Thymus (tissue), 11 donors: ENCODE data around the gene DDX17. TPM values are rescaled to one million over a fixed set of nuclear protein-coding genes. Genes with fewer than 3 reads are reported as not detected.

Source experiments
- DNase-seq, 9 donors: peaks; one replicate each; pipeline ENCODE4 v3.0.0-alpha.2; 2013; ENCODE audit warnings: low spot score in 9 of 9, low read depth in 6 of 9, missing footprints in 1 of 9
- H3K27ac ChIP-seq, 2 donors: one replicate each; pipeline ENCODE4 v1.5.1; 2013; ENCODE audit warnings: control low read depth in 1 of 2, low read depth in 1 of 2, low read length in 1 of 2, mild to moderate bottlenecking in 1 of 2, moderate library complexity in 1 of 2
- H3K27me3 ChIP-seq, 2 donors: one replicate each; pipeline ENCODE4 v1.5.1; 2013; ENCODE audit warnings: low read length in 1 of 2; ENCODE audit not compliant: control insufficient read depth in 2 of 2, insufficient read depth in 1 of 2
- H3K36me3 ChIP-seq, 2 donors: one replicate each; pipeline ENCODE4 v1.5.1; 2013; ENCODE audit warnings: low read length in 1 of 2, mild to moderate bottlenecking in 1 of 2, moderate library complexity in 1 of 2; ENCODE audit not compliant: control insufficient read depth in 2 of 2, insufficient read depth in 2 of 2
- H3K4me1 ChIP-seq, 2 donors: one replicate each; pipeline ENCODE4 v1.5.1; 2013; ENCODE audit warnings: low read length in 2 of 2; ENCODE audit not compliant: control insufficient read depth in 2 of 2, insufficient read depth in 2 of 2
- H3K4me3 ChIP-seq, 2 donors: one replicate each; pipeline ENCODE4 v1.5.1; 2013; ENCODE audit warnings: low read length in 2 of 2, control low read depth in 1 of 2, mild to moderate bottlenecking in 1 of 2
- H3K9me3 ChIP-seq, 2 donors: one replicate each; pipeline ENCODE4 v1.5.1; 2013; ENCODE audit warnings: low read length in 1 of 2, mild to moderate bottlenecking in 1 of 2; ENCODE audit not compliant: control insufficient read depth in 2 of 2, insufficient read depth in 1 of 2
- WGBS: extraction: QIAGEN DNeasy Blood & Tissue Kit; methylation state at CpG from one replicate; pipeline ENCODE4 v1.1.7; 2013; 5-methylcytosine and 5-hydroxymethylcytosine counted together
- polyA plus RNA-seq: library from polyadenylated mRNA; stranded (reverse); fragments of 200-250 nt; gene quantifications from one replicate; pipeline ENCODE4 v1.2.3, GENCODE V29; 2013
- total RNA-seq: library from RNA; stranded (reverse); fragments of 120-200 nt; gene quantifications from one replicate; pipeline ENCODE4 v1.2.4, GENCODE V29; 2013
- donor health status: healthy.

The DDX17 gene
- total and polyA plus RNA-seq, 2 donors = 325 to 402 TPM

DNA sequence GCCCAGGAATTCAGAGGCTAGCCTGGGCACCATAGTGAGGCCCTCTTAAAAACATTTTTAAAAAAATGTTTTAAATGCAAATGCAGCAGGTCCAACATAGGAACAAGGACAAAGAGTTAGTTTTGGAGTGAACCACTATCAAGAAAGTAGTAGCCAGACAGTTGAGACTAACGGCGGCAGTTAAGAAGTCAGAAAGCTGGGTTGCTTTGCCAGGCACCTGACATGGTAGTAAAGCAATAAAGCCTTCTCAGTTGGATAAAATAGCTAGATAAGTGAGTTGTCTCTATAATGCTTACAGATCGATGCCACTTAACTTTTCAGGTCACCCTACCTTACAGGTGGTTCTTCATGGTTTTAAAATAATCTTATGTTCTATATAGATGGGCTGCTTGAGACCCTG is 16.9 kb upstream of the DDX17 start:
- Histone ChIP-seq H3K4me3 (no peak overlapping the region), H3K27ac (no peak overlapping the region), H3K9me3 (no peaks in the 10 kb centered on the region), H3K4me1 (no peaks in the 10 kb centered on the region), H3K27me3 (no peaks in the 10 kb centered on the region), H3K36me3 (no peaks in the 10 kb centered on the region)
- 98% methylated on average over 3 of the region's 3 CpGs for WGBS
- DNase-seq = no peak

DNA sequence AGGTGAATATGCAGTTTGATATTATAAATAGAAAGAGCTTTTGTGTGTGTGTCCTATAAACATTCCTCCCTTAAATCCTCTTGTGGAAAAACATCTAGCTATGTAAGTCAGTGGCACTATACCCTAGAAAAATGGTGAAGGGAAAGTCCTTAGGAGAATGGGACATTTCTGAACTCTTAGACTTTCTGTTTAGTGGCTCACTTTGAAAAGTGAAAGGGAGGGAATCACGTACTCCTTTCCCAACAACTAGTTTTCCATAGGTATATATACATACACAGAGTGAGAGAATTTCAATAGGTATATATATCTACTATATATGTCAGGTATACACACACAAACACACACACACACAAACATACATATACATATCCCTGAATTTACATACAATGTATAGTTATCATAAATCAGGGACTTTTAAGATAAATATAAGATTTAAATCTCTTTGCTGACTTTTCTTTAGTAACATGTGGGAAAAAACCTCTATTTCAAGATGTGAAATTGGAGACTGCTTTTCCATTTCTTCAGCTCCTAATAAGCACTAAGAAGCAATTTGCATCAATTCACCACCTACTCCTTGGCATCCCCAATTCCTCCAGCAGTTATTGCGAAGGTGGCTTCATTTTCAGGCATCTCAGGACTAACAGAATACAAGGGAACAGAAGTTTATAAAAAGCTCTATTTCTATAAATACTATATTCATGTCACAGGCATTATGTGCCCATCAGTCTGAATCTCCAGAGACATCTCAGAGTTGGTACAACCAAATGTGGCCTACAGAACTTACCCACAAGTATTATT is 13.5 kb upstream of the DDX17 start:
- no peaks in the 10 kb centered on the region for H3K9me3 ChIP-seq
- no peak for DNase-seq
- no peak overlapping the region for H3K27ac ChIP-seq
- no peak overlapping the region for H3K4me3 ChIP-seq
- 96% methylated on average over 2 of the region's 2 CpGs for WGBS
- H3K27me3 ChIP-seq = no peaks in the 10 kb centered on the region
- H3K4me1 ChIP-seq = no peaks in the 10 kb centered on the region
- no peaks in the 10 kb centered on the region for H3K36me3 ChIP-seq

DNA sequence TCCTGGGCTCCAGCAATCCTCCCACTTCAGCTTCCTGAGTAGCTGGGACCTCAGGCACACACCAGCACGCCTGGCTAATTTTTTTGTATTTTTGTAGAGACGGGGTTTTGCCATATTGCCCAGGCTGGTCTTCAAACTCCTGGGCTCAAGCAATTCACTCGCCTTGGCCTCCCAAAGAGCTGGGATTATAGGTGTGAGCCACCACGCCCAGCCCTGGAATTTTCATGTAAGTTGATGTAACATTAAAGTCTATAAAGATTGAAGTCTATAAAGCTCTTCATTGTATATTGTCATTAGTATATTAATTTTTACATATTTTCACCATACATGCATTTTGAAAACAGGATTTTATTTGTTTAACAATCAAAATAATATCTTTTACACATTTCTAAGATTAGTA is 12.5 kb upstream of the DDX17 start:
- 97% methylated on average over 4 of the region's 4 CpGs for WGBS
- Histone ChIP-seq H3K4me1 (no peaks in the 10 kb centered on the region), H3K9me3 (no peaks in the 10 kb centered on the region), H3K27ac (no peak overlapping the region), H3K36me3 (no peaks in the 10 kb centered on the region), H3K27me3 (no peaks in the 10 kb centered on the region), H3K4me3 (no peak overlapping the region)
- no peak for DNase-seq

DNA sequence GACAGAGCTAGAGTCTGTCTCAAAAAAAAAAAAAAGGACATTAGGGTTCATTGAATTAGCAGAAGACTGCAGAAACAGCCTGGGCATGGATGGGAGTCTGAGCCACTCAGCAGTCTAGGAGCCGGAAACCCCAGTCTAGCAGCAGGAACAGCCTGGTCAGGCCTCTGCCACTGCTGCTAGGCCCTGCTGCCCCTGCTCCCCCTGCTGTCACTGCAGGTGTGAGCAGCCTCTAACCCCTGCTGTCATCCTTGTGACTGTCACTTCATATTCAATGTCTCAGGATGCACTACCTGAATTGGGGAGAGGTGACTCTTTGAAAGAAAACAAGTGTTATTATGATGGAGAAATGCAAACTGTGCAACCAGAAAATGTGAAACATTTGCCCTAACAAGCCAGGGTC is 7.0 kb upstream of the DDX17 start:
- Histone ChIP-seq H3K27me3 (no peaks in the 10 kb centered on the region), H3K27ac (peak overlapping the region in 1 of 2 donors; percentile 42), H3K4me3 (no peak overlapping the region), H3K36me3 (no peaks in the 10 kb centered on the region), H3K4me1 (peaks cover 0 to 5% of the 10 kb centered on the region in 2 donors), H3K9me3 (no peaks in the 10 kb centered on the region)
- peak in 8 of 9 donors; percentile 39 to 82 (median 56) for DNase-seq
- 19% methylated on average over 1 of the region's 1 CpG for WGBS

DNA sequence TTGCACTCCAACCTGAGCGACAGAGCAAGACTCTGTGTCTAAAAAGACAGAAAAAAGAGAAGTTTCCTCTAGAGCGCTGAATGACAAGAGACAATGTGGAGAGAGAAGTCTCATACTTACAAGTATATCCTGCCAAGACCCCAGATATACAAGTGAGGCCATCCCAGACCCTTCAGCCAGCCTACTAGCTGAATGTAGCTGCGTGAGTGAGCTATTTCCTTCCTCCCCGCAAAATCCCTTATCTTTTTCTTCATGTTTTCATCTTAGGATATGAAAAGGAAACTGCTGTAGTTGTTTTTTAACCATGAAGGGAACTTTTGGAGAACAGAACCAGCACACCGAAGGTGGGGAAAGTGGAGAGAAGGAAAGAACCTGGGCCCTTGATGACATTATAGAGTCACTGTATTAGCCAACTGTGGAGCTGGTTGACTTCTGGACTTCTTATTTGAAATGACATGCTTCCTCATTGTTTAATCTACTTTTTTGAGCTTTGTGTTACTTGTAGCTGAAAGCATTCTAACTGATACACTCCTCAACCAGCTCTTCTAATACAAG is 4.4 kb upstream of the DDX17 start:
- Histone ChIP-seq H3K4me3 (no peak overlapping the region), H3K4me1 (peaks cover 0 to 15% of the 10 kb centered on the region in 2 donors), H3K27ac (no peak overlapping the region), H3K9me3 (peaks cover 0 to 9% of the 10 kb centered on the region in 2 donors), H3K36me3 (no peaks in the 10 kb centered on the region), H3K27me3 (no peaks in the 10 kb centered on the region)
- no peak for DNase-seq
- WGBS = 72% methylated on average over 5 of the region's 5 CpGs

DNA sequence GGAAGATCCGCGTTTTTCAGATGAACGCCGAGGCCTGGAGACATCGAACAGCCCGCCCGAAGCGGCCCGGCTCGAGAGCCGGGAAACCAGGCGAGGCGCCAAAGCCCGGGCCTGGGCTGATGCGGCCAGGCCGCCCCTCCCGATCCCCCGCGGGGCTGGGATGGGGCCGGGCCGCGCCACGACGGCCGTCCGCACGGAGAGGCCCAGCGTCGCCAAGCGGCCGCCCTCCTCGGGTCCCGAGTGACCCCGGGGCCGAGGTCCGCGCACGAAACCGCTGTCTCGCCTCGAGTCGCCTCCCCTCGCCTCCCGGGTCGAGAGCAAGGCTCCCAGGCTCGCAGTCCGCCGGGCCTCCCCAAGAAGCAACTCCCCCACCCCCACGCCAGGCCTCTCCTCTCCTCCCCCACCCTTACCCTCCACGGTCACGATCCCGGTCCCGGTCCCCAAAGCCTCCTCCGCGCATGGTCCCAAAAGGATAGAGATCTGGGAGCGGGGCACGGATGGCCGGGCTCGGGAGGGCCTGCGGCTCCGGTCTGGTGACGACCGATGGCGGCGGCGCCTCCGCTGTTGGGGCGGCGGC is 482 bp downstream of the DDX17 start:
- Histone ChIP-seq H3K36me3 (peaks cover 6 to 36% of the 10 kb centered on the region in 2 donors), H3K9me3 (peaks cover 0 to 9% of the 10 kb centered on the region in 2 donors), H3K4me3 (peak overlapping the region; percentile 69 to 97), H3K27me3 (no peaks in the 10 kb centered on the region), H3K27ac (peak overlapping the region; percentile 100), H3K4me1 (peaks cover 7 to 13% of the 10 kb centered on the region in 2 donors)
- under 1% methylated on average over 69 of the region's 69 CpGs for whole genome bisulfite sequencing
- DNase-seq = peak in 6 of 9 donors; percentile 40 to 75 (median 66)

DNA sequence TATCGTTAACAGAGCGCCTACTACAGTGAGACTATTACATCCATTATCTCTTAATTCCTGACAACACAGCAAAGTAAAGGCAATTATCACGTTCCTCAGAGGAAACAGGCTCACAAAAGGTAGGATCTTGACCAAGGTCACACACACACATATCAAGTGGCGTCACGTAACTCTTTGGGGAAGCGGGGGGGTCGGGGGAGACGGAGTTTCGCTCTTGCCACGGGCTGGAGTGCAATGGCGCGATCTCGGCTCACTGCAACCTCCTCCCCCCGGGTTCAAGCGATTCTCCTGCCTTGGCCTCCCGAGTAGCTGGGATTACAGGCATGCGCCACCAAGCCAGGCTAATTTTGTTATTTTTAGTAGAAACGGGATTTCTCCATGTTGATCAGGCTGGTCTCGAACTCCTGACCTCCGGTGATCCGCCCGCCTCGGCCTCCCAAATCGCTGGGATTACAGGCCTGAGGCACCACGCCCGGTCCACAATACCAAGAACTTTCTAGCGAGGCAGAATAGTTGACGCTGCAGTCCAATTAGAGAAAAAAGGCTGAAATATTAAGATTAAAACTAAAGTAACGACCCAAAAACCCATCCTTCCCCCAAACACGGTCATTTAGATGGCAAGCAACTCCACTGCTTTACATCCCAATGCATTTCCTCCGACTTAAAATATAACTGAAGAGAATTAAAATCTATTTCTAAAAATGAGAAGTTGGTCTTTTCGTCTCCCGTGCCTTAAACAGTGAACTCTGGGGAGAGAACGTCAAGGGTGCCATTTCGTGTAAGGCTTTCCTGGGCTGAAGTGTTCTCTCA is 1.2 kb downstream of the DDX17 start:
- peak overlapping the region; percentile 100 for H3K27ac ChIP-seq
- peaks cover 11 to 41% of the 10 kb centered on the region in 2 donors for H3K36me3 ChIP-seq
- H3K4me1 ChIP-seq = peaks cover 7 to 13% of the 10 kb centered on the region in 2 donors
- H3K27me3 ChIP-seq = no peaks in the 10 kb centered on the region
- DNase-seq = peak in 8 of 9 donors; percentile 22 to 71 (median 42)
- H3K9me3 ChIP-seq = peaks cover 0 to 9% of the 10 kb centered on the region in 2 donors
- WGBS = under 1% methylated on average over 35 of the region's 35 CpGs
- peak overlapping the region; percentile 69 to 97 for H3K4me3 ChIP-seq

DNA sequence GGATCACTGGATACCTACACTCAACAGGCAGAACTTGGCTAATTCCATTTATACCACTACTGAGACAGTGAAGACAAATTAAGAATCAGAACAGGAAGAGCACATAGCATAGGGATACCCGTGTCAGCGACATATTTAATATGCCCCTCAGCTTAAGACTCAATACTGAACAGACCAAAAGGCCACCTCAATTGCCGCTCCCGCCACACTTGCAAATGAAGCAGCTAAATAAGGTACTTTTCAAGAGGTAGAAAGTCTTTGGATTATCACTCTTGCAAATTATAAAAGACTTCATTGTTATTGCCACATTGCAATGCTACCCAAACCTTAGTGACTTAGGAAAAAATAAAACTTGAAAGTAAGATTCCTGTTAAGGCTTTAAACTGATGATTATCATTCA is 3.1 kb downstream of the DDX17 start:
- Histone ChIP-seq H3K27me3 (no peaks in the 10 kb centered on the region), H3K4me1 (peaks cover 7 to 13% of the 10 kb centered on the region in 2 donors), H3K36me3 (peaks cover 28 to 60% of the 10 kb centered on the region in 2 donors), H3K9me3 (peaks cover 0 to 9% of the 10 kb centered on the region in 2 donors), H3K27ac (no peak overlapping the region), H3K4me3 (peak overlapping the region in 1 of 2 donors; percentile 25)
- 59% methylated on average over 4 of the region's 4 CpGs for WGBS
- DNase-seq = no peak
